CD4-positive, alpha-beta T cell treated with Interleukin-10 for 1 hour (primary cell): Measurements from ENCODE around the gene TXLNB.
"Not testable (repeated sequence)": the region's sequence is repeated elsewhere in the genome, so short reads cannot be mapped to it uniquely, and the experiment has no call there.

Source experiments
- DNase-seq: peaks from one replicate; pipeline ENCODE4 v3.0.0-alpha.2; 2020

Gene TXLNB

DNA sequence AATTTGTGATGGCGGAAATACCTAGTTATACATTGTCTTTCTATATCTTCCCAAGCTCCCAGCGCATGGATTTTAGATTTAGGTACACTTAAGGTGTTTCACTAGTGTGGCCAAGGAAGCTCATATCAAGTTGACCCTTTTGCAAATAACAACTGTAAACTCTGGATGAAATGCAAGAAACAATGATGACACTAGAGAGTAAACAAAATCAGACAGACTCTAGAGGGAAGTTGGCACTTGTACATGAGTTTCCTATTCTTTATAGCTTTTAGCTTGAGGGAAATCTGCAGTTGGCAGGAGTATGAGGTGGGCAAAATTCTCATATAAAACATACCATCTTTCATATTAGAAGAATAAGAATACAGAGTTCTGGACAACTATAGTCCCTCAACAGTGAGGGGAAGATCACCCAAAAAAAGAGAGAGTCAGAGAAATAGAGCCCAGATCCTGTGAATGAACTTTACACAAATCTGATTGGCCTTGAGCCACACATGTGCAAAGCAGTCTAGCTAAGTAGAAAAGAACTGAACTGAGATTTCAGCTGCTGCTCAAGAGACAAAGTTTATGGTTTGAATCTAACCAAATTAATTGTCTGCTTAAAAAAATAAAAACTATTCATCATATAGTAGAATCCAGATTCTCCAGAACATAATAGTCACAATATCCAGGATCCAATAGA is 26.1 kb downstream of the TXLNB start:
- DNase-seq = no peak

GRCh38 chr6:139262519-139263300 is 29.1 kb downstream of the TXLNB start:
- peak; percentile 50 for DNase-seq

- DNase-seq = no peak
These were observed 33.9 kb downstream of the TXLNB start for GRCh38 chr6:139257821-139258398.

DNA sequence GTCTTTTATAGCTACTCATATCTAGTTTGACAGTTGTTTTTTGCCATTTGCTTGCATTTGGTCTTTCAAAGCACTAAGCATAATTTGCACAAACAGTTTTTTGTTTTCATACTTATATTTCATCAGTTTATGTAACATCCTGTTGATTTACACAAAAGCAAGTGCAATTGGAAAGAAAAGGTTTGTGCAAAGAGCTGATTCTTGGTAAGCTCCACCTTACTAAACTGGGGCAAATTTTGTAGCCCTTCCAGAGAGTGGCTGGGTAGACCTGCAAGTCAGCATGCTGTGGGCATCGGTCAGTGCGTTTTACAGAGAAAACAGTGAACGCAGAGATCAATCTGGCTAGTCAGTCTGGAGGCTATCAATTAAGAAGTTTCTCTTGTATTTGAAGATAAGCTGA is 34.5 kb downstream of the TXLNB start:
- no peak for DNase-seq

- no peak for DNase-seq
These were observed 35.7 kb downstream of the TXLNB start for GRCh38 chr6:139256087-139256486.

- DNase-seq = no peak
These were observed 37.6 kb downstream of the TXLNB start for GRCh38 chr6:139254196-139254595.

DNA sequence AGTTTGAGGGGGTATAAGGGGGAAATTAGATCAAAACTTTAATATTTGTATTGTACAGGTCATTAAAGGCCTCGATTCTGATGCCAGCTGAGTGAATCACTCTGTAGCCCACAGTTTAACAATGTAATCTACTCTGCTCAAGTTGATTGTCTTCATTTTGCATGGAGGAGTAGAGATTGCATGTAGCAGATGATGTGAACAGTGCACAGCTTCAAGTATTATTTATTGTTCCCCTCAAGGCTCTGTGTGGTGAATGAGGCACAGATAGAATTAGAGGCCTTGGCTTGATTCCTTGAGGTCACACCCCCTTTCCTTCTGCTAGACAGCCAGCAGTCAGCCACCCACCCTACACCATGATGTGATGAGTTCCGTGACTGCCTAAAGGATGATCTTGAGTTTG is 38.1 kb downstream of the TXLNB start:
- DNase-seq = no peak

DNA sequence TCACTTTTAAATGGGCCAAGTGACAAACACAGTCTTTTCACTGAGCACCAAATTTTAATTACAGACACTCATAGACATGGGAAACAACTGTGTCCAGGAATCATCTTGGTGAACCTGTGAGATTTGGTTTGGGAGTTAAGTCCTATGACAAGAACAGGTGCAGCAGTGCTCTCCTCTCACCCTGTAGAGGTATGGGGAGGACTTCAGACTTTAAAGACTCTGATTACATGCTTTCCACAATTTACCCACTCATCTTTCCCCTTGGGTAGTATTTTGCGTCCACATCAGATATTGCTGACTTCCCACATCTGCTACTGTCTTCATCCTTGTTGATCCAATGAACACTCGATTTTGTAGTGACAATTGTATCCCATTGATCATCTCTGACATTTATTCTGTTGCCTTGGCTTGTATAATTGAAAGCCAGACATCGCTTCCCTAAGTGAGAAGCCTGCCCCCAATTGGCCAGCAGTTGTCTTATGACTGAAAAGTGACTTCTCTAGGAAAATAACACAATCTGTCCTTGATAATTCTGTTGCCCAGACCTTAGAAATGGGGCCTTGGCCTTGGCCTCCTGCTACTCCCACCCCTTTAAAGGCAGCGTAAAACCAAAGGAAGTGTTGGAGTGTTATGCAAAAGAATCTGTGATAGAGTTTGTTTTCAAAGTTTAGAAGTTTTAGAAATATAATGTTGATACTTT is 40.0 kb downstream of the TXLNB start:
- DNase-seq = no peak

GRCh38 chr6:139251045-139251690 is 40.6 kb downstream of the TXLNB start:
- no peak for DNase-seq

DNA sequence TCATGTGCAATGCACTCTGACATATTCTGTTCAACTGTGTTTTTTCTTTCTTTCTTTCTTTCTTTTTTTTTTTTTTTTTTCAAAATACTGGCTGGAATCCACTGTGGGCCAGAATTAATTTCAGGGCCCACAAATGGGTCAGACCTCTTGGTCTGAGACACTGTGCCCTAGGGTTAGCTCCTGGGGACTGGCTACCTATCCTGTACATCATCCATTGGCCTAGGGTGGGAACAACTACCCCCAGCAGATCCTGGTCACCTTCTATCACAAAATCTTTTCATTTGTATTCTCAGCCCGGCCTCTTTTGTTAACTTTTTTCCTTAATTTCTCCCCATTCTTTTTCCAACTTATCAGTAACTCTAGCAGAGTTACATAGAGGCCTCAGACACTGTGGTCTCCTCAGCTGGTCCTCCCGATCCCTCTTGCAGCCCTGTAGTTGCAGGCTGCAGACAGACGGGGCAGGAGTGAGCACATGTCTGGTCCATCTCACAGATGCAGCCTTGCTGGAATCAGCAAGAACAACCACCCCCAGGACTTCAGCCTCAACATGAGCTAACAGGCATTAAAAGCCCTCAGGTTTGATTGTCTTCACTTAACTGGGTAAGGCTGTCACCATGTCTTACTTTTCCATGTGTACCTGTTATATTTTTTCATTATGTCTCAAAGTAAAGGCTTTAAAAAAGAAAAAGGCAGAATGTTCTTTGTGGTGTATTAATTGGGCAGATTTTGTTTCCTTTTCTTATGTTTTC is 41.3 kb downstream of the TXLNB start:
- peak; percentile 75 for DNase-seq

- DNase-seq = no peak
These were observed 42.4 kb downstream of the TXLNB start for GRCh38 chr6:139249395-139249794.

DNA sequence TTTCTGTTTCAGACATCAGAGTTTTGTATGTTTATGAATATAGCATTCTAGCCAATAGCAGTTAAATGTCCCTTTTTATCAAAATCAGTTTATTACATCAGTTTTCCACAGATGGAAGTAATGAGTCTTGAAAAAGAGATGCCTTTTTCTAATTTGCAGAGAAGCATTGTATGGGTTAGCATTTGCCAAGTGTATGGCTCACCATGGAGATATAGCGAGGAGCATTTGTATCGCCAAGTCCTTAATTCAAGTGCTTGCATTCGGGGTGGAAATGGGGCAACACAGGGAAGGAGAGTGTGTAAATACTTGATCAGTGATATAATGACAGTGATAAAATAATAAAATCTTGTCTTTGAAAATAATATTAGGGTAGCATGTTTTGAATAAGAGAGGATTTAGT is 42.9 kb downstream of the TXLNB start:
- DNase-seq = no peak

GRCh38 chr6:139247618-139248017 is 44.2 kb downstream of the TXLNB start:
- no peak for DNase-seq

- DNase-seq = no peak
These were observed 48.3 kb downstream of the TXLNB start for GRCh38 chr6:139243536-139243935.

DNA sequence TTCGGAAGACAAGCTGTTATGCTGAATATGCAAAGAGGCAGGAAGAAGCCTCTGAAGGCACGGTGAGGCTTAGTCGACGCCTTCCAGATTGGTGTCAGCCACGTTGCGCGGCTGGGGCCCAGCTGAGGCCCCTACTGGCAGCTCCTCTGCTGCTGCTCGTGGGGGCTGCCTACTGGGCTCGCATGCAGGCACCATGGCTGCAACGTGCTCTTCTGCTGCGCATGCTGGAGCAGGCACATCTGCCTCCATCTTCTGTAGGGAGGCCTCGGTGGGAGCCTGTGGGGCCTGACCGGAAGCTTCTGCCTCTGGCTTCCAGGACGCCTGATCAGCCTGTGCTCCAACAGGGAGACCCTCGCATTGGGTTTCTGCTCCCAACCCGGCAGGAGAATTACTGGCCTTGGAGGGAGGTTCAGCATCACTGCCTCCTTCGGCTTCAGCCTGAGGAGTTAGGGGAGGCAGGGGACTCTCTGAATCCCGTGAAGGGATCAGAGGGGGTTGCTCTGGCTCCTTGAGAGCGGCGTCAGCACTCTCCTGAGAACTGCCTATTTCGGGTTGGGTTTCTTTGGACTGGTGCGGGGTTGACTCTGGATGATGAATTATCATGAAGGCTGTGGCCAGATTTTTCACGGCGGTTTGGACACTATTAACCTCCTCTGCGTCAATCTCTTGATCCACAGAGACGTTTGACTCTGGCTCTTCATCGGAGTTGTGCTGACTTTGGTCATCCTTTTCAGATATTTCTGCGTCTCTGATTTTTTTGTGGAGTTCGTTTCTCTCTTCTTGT is 49.1 kb downstream of the TXLNB start:
- DNase-seq = no peak

DNA sequence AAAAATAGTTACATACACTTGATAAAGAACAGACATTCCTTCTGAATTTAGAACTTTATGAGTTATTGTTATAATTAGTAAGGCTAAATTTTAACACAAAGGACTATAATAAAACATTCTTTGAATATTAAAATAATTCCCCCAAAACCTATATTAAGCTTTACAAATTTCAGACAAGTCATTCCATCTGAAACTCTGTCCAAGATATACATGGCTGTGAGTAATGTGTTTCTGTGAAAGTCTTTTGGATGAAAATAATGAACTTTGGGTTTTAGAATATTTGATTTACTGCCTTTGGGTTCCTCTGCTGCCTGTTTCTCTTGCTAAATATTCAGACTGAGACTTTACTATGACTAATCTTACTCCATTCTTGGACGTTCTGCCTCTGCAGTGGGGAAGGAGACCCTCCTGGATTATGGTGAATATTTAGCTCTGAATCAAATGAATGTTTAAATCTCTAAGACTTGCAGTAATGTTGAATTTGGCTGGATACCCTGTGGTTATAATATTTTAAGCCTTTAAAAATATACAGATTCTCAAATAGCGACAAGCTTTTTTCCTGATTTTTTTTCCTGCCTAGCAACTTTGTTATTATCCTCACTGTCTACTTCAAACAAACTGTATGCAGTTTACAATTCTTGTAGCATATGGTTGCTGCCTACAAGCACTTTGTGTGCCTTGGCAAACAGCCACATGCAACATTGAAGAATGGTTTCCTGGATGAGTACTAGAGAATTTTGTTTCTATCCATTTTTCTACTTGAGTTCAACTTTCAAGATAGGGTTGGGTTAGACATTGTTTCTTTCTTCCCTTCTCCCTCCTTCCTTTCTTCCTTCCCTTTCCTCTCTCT is 51.4 kb downstream of the TXLNB start:
- DNase-seq = no peak

DNA sequence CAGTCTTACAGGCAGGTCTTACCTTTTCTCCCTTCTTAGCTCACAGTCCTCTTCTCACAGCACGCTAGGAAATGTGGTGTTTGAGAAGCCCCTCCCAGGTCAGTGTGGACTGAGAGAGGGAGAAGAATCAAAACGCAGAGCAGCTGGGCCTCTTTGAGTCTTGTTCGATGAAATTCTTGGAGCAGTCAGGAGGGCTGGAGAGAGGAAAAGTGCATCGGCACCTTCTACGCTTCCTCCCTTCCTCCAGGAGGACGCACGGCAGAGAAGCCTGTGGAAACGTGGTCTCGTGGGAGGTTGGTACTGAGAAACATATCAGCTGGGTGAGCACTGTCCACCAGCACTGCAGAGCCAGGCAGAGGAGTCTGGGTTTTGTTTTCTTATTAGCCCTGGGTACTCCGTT is 52.7 kb downstream of the TXLNB start:
- no peak for DNase-seq

- no peak for DNase-seq
These were observed 55.7 kb downstream of the TXLNB start for GRCh38 chr6:139236105-139236504.

DNA sequence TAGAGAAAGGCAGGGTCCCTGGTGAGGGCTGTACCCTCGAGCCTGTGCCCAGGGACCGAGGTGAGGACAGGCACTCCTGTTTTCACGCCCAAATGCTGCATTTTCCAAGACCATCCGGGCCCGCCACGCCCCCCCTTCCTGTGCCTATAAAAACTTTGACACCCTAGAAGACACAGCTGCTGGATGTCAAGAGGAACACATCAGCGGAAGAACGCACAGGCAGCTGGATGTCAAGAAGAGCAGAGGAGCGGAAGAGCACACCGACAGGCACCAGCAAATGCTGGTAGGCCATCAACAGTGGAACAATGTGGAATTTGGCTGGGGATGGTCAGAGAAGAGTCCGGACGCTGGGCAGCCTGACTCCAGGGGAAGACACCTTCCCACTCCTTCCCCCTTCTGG is 56.1 kb downstream of the TXLNB start:
- no peak for DNase-seq

DNA sequence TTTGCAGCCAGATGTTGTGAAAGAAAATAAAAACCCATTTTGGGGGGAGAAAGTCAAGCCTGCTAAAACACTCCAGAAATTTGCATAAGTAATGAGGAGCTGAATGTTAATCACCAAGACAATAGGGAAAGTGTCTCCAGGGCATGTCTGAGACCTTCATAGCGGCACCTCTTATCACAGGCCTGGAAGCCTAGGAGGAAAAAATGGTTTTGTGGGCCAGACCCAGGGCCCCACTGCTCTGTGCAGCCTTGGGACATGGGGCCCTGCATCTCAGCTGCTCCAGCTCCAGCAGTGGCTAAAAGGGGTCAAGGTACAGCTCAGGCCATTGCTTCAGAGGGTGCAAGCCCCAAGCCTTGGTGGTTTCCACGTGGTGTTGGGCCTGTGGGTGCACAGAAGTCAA is 57.6 kb downstream of the TXLNB start:
- DNase-seq = not testable (repeated sequence)

- no peak for DNase-seq
These were observed 60.6 kb downstream of the TXLNB start for GRCh38 chr6:139231206-139231605.
